ENCODE measurements around the gene AIPL1. TPM values are rescaled to one million over a fixed set of nuclear protein-coding genes. Genes with fewer than 3 reads are reported as not detected.

Gene AIPL1
- total and polyA plus RNA-seq, 10 of the 15 experiments (the other 5 are each of a cell fraction or from before 2014, with no cell fraction given): not detected

GRCh38 chr17:6480303-6480675 lies 45.4 kb upstream of the AIPL1 start:
- no peaks in the 10 kb centered on the region for H3K9me3 ChIP-seq (replicated peaks; ENCODE audit: control insufficient read depth, insufficient read depth, low read length)

More at GRCh38 chr17:6480303-6480675, 45.4 kb upstream of the AIPL1 start:
- no TSS peak for BruUV-seq (replicated peaks)
- H3K36me3 ChIP-seq (ENCODE audit: control insufficient read depth in 2 of 2, insufficient read depth in 2 of 2, low read length in 1 of 2): no peaks in the 10 kb centered on the region
- RAD21 ChIA-PET (ENCODE audit: unreplicated experiment): no interaction called here
- intact Hi-C loops (cut with micrococcal nuclease; ENCODE audit: unreplicated experiment): no loop called here
- DNase-seq (ENCODE audit: low read depth, low spot score) (no peak), FAIRE-seq (no peak), ATAC-seq (no peak)
- H3K9ac ChIP-seq (ENCODE audit: control insufficient read depth, insufficient read depth, low read length): no peak overlapping the region
- no peaks in the 10 kb centered on the region for H4K20me1 ChIP-seq (ENCODE audit: control insufficient read depth, insufficient read depth)
- H3K27me3 ChIP-seq (replicated peaks in 1 of 2; ENCODE audit: control insufficient read depth in 2 of 2, insufficient read depth in 2 of 2, low read length in 1 of 2): peaks cover 0 to 10% of the 10 kb centered on the region in 2 experiments; a peak in 3 of 4 replicates
- in situ Hi-C loops (cut with MboI): no loop called here
- no peak overlapping the region for H3K4me2 ChIP-seq (ENCODE audit: control insufficient read depth, insufficient read depth)
- SMC1A ChIA-PET (ENCODE audit: uncharacterized antibody, unreplicated experiment): no interaction called here
- H3K79me2 ChIP-seq (ENCODE audit: control insufficient read depth, insufficient read depth, low read length): no peaks in the 10 kb centered on the region
- H2AFZ ChIP-seq (ENCODE audit: control insufficient read depth, low read depth, low read length): no peak overlapping the region
- H3K27ac ChIP-seq (ENCODE audit: control insufficient read depth, insufficient read depth): no peak overlapping the region
- POLR2A ChIA-PET: no interaction called here
- no peak overlapping the region for H3K4me3 ChIP-seq
- WGBS (ENCODE audit: insufficient coverage, insufficient replicate concordance, low lambda C conversion rate, missing lambda C conversion rate): 39% methylated on average over 9 of the region's 9 CpGs
- H3K4me1 ChIP-seq (ENCODE audit: control insufficient read depth, insufficient read depth, low read length): no peaks in the 10 kb centered on the region
- CTCF ChIA-PET: interaction anchor here (1.1 kb wide), 1 partner anchor 8 kb away, joined by 4 read pairs; no protein-coding TSS in a partner anchor
- TF ChIP-seq USF1 (IDR thresholded peaks at IDR 0.05; ENCODE audit: borderline replicate concordance, extremely low read length, insufficient read depth, low read depth, low read length) (no peak), ZBTB33 (IDR thresholded peaks at IDR 0.05) (no peak), ATF2 (IDR thresholded peaks at IDR 0.05; ENCODE audit: low read length) (no peak), CUX1 (IDR thresholded peaks at IDR 0.05; ENCODE audit: insufficient replicate concordance, low read depth, low read length) (no peak), NR2C2 (IDR thresholded peaks at IDR 0.05; ENCODE audit: borderline replicate concordance, control insufficient read depth, insufficient read length, low read depth) (no peak), IKZF1 (conservative IDR thresholded peaks at IDR 0.05) (no peak)
